OCI-LY3 (cell line): ENCODE measurements around the gene DCST1.
A peak's percentile ranks its signal among the peaks of the same experiment; 100 is the strongest.

Experiments
- H2AFZ ChIP-seq: fragments of 200-600, 300-600 bp; shearing (Covaris generic); 2 replicates; pipeline ENCODE4 v1.6.0; 2014; ENCODE audit warnings: antibody characterized with exemption, low read depth, low read length
- H3K27ac ChIP-seq: fragments of 200-600, 300-600 bp; sonication (generic); 2 replicates; pipeline ENCODE4 v1.5.1; 2014; ENCODE audit warnings: mild to moderate bottlenecking, low read length, moderate library complexity, mixed read lengths
- H3K27me3 ChIP-seq: fragments of 200-600, 300-600 bp; sonication (generic); 2 replicates; pipeline ENCODE4 v1.6.1; 2014; ENCODE audit warnings: low read depth, low read length, mixed read lengths
- H3K36me3 ChIP-seq: fragments of 200-600, 300-600 bp; sonication (generic); replicated peaks from 2 replicates; pipeline ENCODE3; 2014; ENCODE audit warnings: low read depth, low read length, mixed read lengths
- H3K4me1 ChIP-seq: fragments of 300-600, 200-600 bp; sonication (generic); 2 replicates; pipeline ENCODE4 v1.6.1; 2014; ENCODE audit warnings: low read length, mixed read lengths
- H3K4me2 ChIP-seq: fragments of 200-600, 300-600 bp; sonication (generic); 2 replicates; pipeline ENCODE4 v1.6.1; 2014; ENCODE audit warnings: low read length, mixed read lengths
- H3K4me3 ChIP-seq: fragments of 300-600, 200-600 bp; sonication (generic); 2 replicates; pipeline ENCODE4 v1.5.1; 2014; ENCODE audit warnings: antibody characterized with exemption, mild to moderate bottlenecking, low read length, moderate library complexity
- H3K79me2 ChIP-seq: fragments of 300-600, 200-600 bp; shearing (Covaris generic); 2 replicates; pipeline ENCODE4 v1.6.1; 2014; ENCODE audit warnings: mild to moderate bottlenecking, low read length, mixed read lengths
- H3K9ac ChIP-seq: fragments of 300-600, 200-600 bp; shearing (Covaris generic); 2 replicates; pipeline ENCODE4 v1.6.0; 2014; ENCODE audit warnings: mild to moderate bottlenecking, low read length, moderate library complexity
- H3K9me3 ChIP-seq: fragments of 200-600, 300-600 bp; shearing (Covaris generic); 2 replicates; pipeline ENCODE4 v1.6.1; 2014; ENCODE audit warnings: low read length, mixed read lengths; ENCODE audit not compliant: insufficient read depth
- H4K20me1 ChIP-seq: fragments of 200-600, 300-600 bp; sonication (generic); 2 replicates; pipeline ENCODE4 v1.6.1; 2016; ENCODE audit warnings: low read length, mixed read lengths; ENCODE audit not compliant: insufficient read depth
- CTCF ChIP-seq: fragments of 200-600, 300-600 bp; sonication (generic); IDR thresholded peaks from 2 replicates; pipeline ENCODE4 v1.5.1; 2014; ENCODE audit warnings: antibody characterized with exemption, low read length, low read depth
- EZH2phosphoT487 ChIP-seq: fragments of 200-600 bp; shearing (Covaris generic); IDR thresholded peaks from 2 replicates; pipeline ENCODE4 v1.6.1; 2018; ENCODE audit warnings: antibody characterized with exemption, mixed run types, low read depth

Gene DCST1

GRCh38 chr1:155016231-155016831, 17.3 kb upstream of the DCST1 start:
- Histone ChIP-seq H4K20me1 (peaks cover 26% of the 10 kb centered on the region), H3K36me3 (peaks cover 29% of the 10 kb centered on the region), H3K4me3 (peak overlapping the region; percentile 74; the same call in 1 of the 2 replicates), H3K4me1 (peaks cover 30% of the 10 kb centered on the region), H2AFZ (no peak overlapping the region), H3K9me3 (no peaks in the 10 kb centered on the region), H3K27me3 (no peaks in the 10 kb centered on the region), H3K4me2 (peak overlapping the region; percentile 79), H3K27ac (peak overlapping the region; percentile 75), H3K79me2 (no peaks in the 10 kb centered on the region), H3K9ac (peak overlapping the region; percentile 77; the same call in 1 of the 2 replicates)
- TF ChIP-seq CTCF (no peak), EZH2phosphoT487 (no peak)

GRCh38 chr1:155017041-155017945, 16.3 kb upstream of the DCST1 start:
- peak overlapping the region; percentile 75 for H3K27ac ChIP-seq
- H3K4me3 ChIP-seq = peak overlapping the region; percentile 74
- peak overlapping the region; percentile 77 for H3K9ac ChIP-seq
- H2AFZ ChIP-seq = no peak overlapping the region
- H3K9me3 ChIP-seq = no peaks in the 10 kb centered on the region
- peaks cover 24% of the 10 kb centered on the region for H4K20me1 ChIP-seq
- TF ChIP-seq CTCF = peak; percentile 100
- TF ChIP-seq EZH2phosphoT487 = no peak
- H3K4me2 ChIP-seq = peak overlapping the region; percentile 79
- H3K4me1 ChIP-seq = peaks cover 30% of the 10 kb centered on the region
- no peaks in the 10 kb centered on the region for H3K27me3 ChIP-seq
- H3K79me2 ChIP-seq = no peaks in the 10 kb centered on the region
- H3K36me3 ChIP-seq = peaks cover 28% of the 10 kb centered on the region

- Histone ChIP-seq H3K27me3 (no peaks in the 10 kb centered on the region), H4K20me1 (peaks cover 17% of the 10 kb centered on the region), H3K36me3 (peaks cover 26% of the 10 kb centered on the region), H3K4me2 (peak overlapping the region; percentile 79), H3K4me1 (peaks cover 30% of the 10 kb centered on the region), H3K9ac (peak overlapping the region; percentile 77), H3K4me3 (peak overlapping the region; percentile 74), H3K27ac (peak overlapping the region; percentile 75), H3K79me2 (no peaks in the 10 kb centered on the region), H2AFZ (no peak overlapping the region), H3K9me3 (no peaks in the 10 kb centered on the region)
- TF ChIP-seq CTCF (no peak), EZH2phosphoT487 (no peak)
Measured at GRCh38 chr1:155017946-155018316, 15.7 kb upstream of the DCST1 start.

GRCh38 chr1:155018617-155019348, 14.8 kb upstream of the DCST1 start:
- Histone ChIP-seq H3K9ac (no peak overlapping the region), H3K79me2 (no peaks in the 10 kb centered on the region), H3K9me3 (no peaks in the 10 kb centered on the region), H2AFZ (no peak overlapping the region), H3K4me2 (peak overlapping the region; percentile 79; the same call in 1 of the 2 replicates), H3K4me1 (peaks cover 30% of the 10 kb centered on the region), H3K27ac (no peak overlapping the region), H3K4me3 (peak overlapping the region; percentile 74; the same call in 1 of the 2 replicates), H3K27me3 (peaks cover 5% of the 10 kb centered on the region; the same call in 1 of the 2 replicates), H4K20me1 (peaks cover 10% of the 10 kb centered on the region), H3K36me3 (peaks cover 26% of the 10 kb centered on the region)
- TF ChIP-seq CTCF (no peak), EZH2phosphoT487 (no peak)
